ENCODE data around the gene WWOX.

GRCh38 chr16:78909226-78909625, 809.8 kb downstream of the WWOX start:
- TF ChIP-seq CTCF (IDR thresholded peaks at IDR 0.05) = no peak
- no peak for TF ChIP-seq POLR2A (IDR thresholded peaks at IDR 0.05)

Data from gastroesophageal sphincter (tissue), 3 donors.